GM10266 (cell line): ENCODE data around the gene TMEM240.
"Not testable (repeated sequence)": the region's sequence is repeated elsewhere in the genome, so short reads cannot be mapped to it uniquely, and the experiment has no call there.

Experiments used
- DNase-seq: peaks from one replicate; pipeline ENCODE4 v3.0.0; 2012; ENCODE audit errors: extremely low spot score
- TF ChIP-seq, protein P1 (sequence below): IDR thresholded peaks from 2 replicates; pipeline ENCODE4 v1.5.1; 2012; ENCODE audit warnings: mild to moderate bottlenecking, low read depth; ENCODE audit not compliant: control insufficient read depth, insufficient read depth; ENCODE audit errors: missing control alignments

The TMEM240 gene

GRCh38 chr1:1507305-1507704 is 33.1 kb downstream of the TMEM240 start:
- no peak for DNase-seq
- TF ChIP-seq, protein P1, sequence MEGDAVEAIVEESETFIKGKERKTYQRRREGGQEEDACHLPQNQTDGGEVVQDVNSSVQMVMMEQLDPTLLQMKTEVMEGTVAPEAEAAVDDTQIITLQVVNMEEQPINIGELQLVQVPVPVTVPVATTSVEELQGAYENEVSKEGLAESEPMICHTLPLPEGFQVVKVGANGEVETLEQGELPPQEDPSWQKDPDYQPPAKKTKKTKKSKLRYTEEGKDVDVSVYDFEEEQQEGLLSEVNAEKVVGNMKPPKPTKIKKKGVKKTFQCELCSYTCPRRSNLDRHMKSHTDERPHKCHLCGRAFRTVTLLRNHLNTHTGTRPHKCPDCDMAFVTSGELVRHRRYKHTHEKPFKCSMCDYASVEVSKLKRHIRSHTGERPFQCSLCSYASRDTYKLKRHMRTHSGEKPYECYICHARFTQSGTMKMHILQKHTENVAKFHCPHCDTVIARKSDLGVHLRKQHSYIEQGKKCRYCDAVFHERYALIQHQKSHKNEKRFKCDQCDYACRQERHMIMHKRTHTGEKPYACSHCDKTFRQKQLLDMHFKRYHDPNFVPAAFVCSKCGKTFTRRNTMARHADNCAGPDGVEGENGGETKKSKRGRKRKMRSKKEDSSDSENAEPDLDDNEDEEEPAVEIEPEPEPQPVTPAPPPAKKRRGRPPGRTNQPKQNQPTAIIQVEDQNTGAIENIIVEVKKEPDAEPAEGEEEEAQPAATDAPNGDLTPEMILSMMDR: no peak

DNA sequence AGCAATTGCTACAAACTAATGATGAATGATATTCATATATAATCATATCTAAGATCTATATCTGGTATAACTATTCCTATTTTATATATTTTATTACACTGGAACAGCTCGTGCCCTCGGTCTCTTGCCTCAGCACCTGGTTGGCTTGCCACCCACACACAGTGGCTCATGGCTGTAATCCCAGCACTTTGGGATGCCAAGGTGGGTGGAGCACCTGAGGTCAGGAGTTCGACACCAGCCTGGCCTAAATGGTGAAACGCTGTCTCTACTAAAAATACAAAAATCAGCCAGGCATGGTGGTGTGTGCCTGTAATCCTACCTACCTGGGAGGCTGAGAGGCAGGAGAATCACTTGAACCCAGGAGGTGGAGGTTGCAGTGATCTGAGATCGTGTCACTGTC is 34.6 kb downstream of the TMEM240 start:
- not testable (repeated sequence) for DNase-seq

DNA sequence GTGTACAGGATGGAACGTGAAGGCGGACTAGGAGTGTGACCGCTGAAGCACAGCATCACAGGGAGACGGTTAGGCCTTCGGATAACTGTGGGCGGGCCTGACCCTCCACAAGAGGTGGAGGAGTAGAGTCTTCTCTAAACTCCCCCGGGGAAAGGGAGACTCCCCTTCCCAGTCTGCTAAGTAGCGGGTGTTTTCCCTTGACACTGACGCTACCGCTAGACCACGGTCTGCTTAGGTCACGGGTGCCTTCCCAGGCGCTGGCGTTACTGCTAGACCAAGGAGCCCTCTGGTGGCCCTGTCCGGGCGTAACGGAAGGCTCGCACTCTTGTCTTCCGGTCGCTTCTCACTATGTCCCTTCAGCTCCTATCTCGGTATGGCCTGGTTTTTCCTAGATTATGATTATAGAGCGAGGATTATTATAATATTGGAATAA is 35.0 kb downstream of the TMEM240 start:
- TF ChIP-seq, protein P1: peak; percentile 27
- DNase-seq: not testable (repeated sequence)

- TF ChIP-seq, protein P1: peak; percentile 66
- peak; percentile 56 for DNase-seq
These were observed 35.6 kb downstream of the TMEM240 start for GRCh38 chr1:1504777-1505365.

GRCh38 chr1:1495461-1495975 is 44.9 kb downstream of the TMEM240 start:
- not testable (repeated sequence) for DNase-seq

DNA sequence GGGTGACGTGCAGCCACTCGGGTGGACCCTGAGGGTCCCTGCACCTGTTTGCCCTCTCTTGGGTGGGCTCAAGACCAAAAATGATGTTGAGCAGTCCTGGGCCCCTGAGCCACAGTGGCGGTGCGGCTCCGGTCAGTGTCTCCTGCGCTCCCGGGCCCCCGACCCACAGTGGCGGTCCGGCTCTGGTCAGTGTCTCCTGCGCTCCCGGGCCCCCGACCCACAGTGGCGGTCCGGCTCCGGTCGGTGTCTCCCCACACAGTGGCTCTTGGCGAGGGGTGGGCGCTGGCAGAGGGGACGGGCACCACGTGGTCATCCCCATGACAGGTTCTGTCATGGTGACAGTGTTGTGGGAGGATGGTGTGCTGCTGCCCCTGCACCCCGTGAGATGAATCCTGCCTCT is 46.1 kb downstream of the TMEM240 start:
- DNase-seq: not testable (repeated sequence)

GRCh38 chr1:1491601-1492000 is 48.8 kb downstream of the TMEM240 start:
- TF ChIP-seq, protein P1: no peak
- DNase-seq: no peak

GRCh38 chr1:1490633-1491230 is 49.7 kb downstream of the TMEM240 start:
- TF ChIP-seq, protein P1: no peak
- DNase-seq: no peak

DNA sequence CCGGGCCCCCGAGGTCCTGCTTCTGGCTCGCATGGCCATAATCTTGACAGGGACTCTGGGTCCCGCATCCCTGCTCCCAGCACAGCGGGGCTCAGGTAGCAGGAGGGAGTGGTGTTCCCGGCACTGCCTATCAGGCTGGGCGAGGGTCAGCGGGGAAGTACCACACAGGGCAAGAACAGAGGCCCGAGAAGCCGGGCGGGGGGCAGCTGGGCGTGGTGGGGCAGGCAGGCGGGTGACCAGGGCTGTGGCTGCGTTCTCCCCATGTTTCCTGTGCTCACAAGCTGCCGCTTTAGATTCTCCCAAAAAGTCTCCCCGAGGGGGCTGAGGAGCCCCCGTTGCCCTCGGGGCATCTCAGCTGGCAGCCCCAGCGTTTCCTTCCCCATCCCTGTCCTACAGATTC is 50.6 kb downstream of the TMEM240 start:
- TF ChIP-seq, protein P1: no peak
- no peak for DNase-seq
